ENCODE measurements around the gene TMEM106A. TPM values are rescaled to one million over a fixed set of nuclear protein-coding genes. Genes with fewer than 3 reads are reported as not detected.
"Not testable (repeated sequence)": the region's sequence is repeated elsewhere in the genome, so short reads cannot be mapped to it uniquely, and the experiment has no call there.

TMEM106A gene
- total RNA-seq, 2 donors from 2014 or later, result 4.8 to 10.2 TPM

- Histone ChIP-seq H3K27ac (peak overlapping the region; percentile 97), H3K27me3 (no peaks in the 10 kb centered on the region), H3K4me1 (peaks cover 10% of the 10 kb centered on the region), H3K4me3 (peak overlapping the region; percentile 70), H3K36me3 (no peaks in the 10 kb centered on the region), H3K9me3 (no peaks in the 10 kb centered on the region), H3K9ac (ENCODE audit: low read depth in 2 of 2, low read length in 2 of 2) (peak overlapping the region; percentile 81 to 97)
- intact Hi-C loops (cut with DNase I), result no loop called here
- DNase-seq, result peak; percentile 56
- TF ChIP-seq CTCF (IDR thresholded peaks at IDR 0.05), result no peak
Measured at GRCh38 chr17:43171586-43172487, 39.8 kb upstream of the TMEM106A start.

- H3K36me3 ChIP-seq, result peaks cover 18% of the 10 kb centered on the region
- H3K9me3 ChIP-seq, result no peaks in the 10 kb centered on the region
- H3K27ac ChIP-seq, result peak overlapping the region; percentile 74
- no peaks in the 10 kb centered on the region for H3K27me3 ChIP-seq
- no peak for TF ChIP-seq CTCF (IDR thresholded peaks at IDR 0.05)
- H3K9ac ChIP-seq (ENCODE audit: low read depth in 2 of 2, low read length in 2 of 2), result peak overlapping the region in 1 of 2 donors; percentile 4
- no peak for DNase-seq
- H3K4me1 ChIP-seq, result peaks cover 12% of the 10 kb centered on the region
- H3K4me3 ChIP-seq, result no peak overlapping the region
- intact Hi-C loops (cut with DNase I), result no loop called here
Measured at GRCh38 chr17:43175213-43176118, 36.2 kb upstream of the TMEM106A start.

- intact Hi-C loops (cut with DNase I), result no loop called here
- Histone ChIP-seq H3K27ac (peak overlapping the region; percentile 74), H3K4me3 (no peak overlapping the region), H3K9me3 (no peaks in the 10 kb centered on the region), H3K36me3 (peaks cover 23% of the 10 kb centered on the region), H3K4me1 (peaks cover 12% of the 10 kb centered on the region), H3K9ac (ENCODE audit: low read depth in 2 of 2, low read length in 2 of 2) (peak overlapping the region in 1 of 2 donors; percentile 4), H3K27me3 (no peaks in the 10 kb centered on the region)
- DNase-seq, result peak; percentile 46
- TF ChIP-seq CTCF (IDR thresholded peaks at IDR 0.05), result no peak
Measured at GRCh38 chr17:43176119-43176570, 35.5 kb upstream of the TMEM106A start.

- Histone ChIP-seq H3K4me1 (no peaks in the 10 kb centered on the region), H3K36me3 (peaks cover 24% of the 10 kb centered on the region), H3K9me3 (no peaks in the 10 kb centered on the region), H3K4me3 (no peak overlapping the region), H3K27me3 (no peaks in the 10 kb centered on the region), H3K27ac (no peak overlapping the region), H3K9ac (ENCODE audit: low read depth in 2 of 2, low read length in 2 of 2) (no peak overlapping the region)
- intact Hi-C loops (cut with DNase I), result no loop called here
- DNase-seq, result no peak
- no peak for TF ChIP-seq CTCF (IDR thresholded peaks at IDR 0.05)
Measured at GRCh38 chr17:43183921-43184320, 27.8 kb upstream of the TMEM106A start.

GRCh38 chr17:43186656-43187055, 25.0 kb upstream of the TMEM106A start:
- H3K27me3 ChIP-seq; H3K9ac ChIP-seq (ENCODE audit: low read depth in 2 of 2, low read length in 2 of 2); H3K4me1 ChIP-seq; H3K9me3 ChIP-seq; H3K4me3 ChIP-seq; intact Hi-C loops (cut with DNase I); DNase-seq; H3K27ac ChIP-seq: not testable (repeated sequence)
- peaks cover 23% of the 10 kb centered on the region for H3K36me3 ChIP-seq

All from colonic mucosa (tissue), 4 donors.